GM23338 (cell line): ENCODE data around the gene ECE2. TPM values are rescaled to one million over a fixed set of nuclear protein-coding genes. Genes with fewer than 3 reads are reported as not detected.

Experiments
- ATAC-seq: fragments of 200-7000 bp; cut with Tn5 transposase; 3 replicates; pipeline ENCODE4 v1.9.1; 2020
- DNase-seq: peaks from one replicate; pipeline ENCODE4 v3.0.0-alpha.2; 2015; ENCODE audit warnings: low spot score
- H2AFZ ChIP-seq: fragments of 200-600 bp; sonication (generic); 2 replicates; pipeline ENCODE4 v1.8.0; 2016; ENCODE audit warnings: antibody characterized with exemption, mild to moderate bottlenecking, moderate library complexity
- H3F3A ChIP-seq: fragments of 200-600 bp; sonication (generic); replicated peaks from 2 replicates; pipeline ENCODE4 v1.8.0; 2017; ENCODE audit warnings: antibody characterized with exemption, mixed run types, low read depth
- H3K27ac ChIP-seq: fragments of 200-600 bp; sonication (generic); 2 replicates; pipeline ENCODE4 v1.6.1; 2016; ENCODE audit warnings: low read depth
- H3K27me3 ChIP-seq: fragments of 200-600 bp; sonication (generic); 2 replicates; pipeline ENCODE4 v1.8.0; 2016; ENCODE audit warnings: mild to moderate bottlenecking, mixed run types, moderate library complexity; ENCODE audit not compliant: insufficient read depth
- H3K36me3 ChIP-seq: fragments of 200-600 bp; sonication (generic); 2 replicates; pipeline ENCODE4 v1.8.0; 2016; ENCODE audit warnings: mild to moderate bottlenecking; ENCODE audit not compliant: insufficient read depth
- H3K4me1 ChIP-seq: fragments of 200-600 bp; sonication (generic); 2 replicates; pipeline ENCODE4 v1.8.0; 2016; ENCODE audit warnings: mild to moderate bottlenecking, moderate library complexity; ENCODE audit not compliant: insufficient read depth
- H3K4me2 ChIP-seq: fragments of 200-600 bp; sonication (generic); 2 replicates; pipeline ENCODE4 v1.7.1; 2017; ENCODE audit warnings: mixed run types
- H3K4me3 ChIP-seq: fragments of 200-600 bp; sonication (generic); 2 replicates; pipeline ENCODE4 v1.6.1; 2016; ENCODE audit warnings: mixed run types
- H3K79me2 ChIP-seq: fragments of 200-600 bp; sonication (generic); replicated peaks from 2 replicates; pipeline ENCODE4 v1.8.0; 2017; ENCODE audit warnings: mild to moderate bottlenecking; ENCODE audit not compliant: insufficient read depth
- H3K9me2 ChIP-seq: fragments of 200-600 bp; sonication (generic); 2 replicates; pipeline ENCODE4 v1.8.0; 2017; ENCODE audit not compliant: insufficient read depth
- H4K20me1 ChIP-seq: fragments of 200-600 bp; sonication (generic); replicated peaks from 2 replicates; pipeline ENCODE4 v1.8.0; 2017; ENCODE audit warnings: mild to moderate bottlenecking; ENCODE audit not compliant: insufficient read depth
- H3K27ac Mint-ChIP-seq: 2 replicates; pipeline ENCODE4 v1.8.0; 2020; ENCODE audit warnings: inconsistent platforms, mild to moderate bottlenecking, moderate library complexity, mixed read lengths
- H3K27me3 Mint-ChIP-seq: 3 replicates; pipeline ENCODE4 v1.8.0; 2022; ENCODE audit warnings: low read depth, mild to moderate bottlenecking, moderate library complexity, mixed read lengths, inconsistent platforms; ENCODE audit not compliant: insufficient read depth, poor library complexity
- H3K36me3 Mint-ChIP-seq: 3 replicates; pipeline ENCODE4 v1.8.0; 2021; ENCODE audit warnings: low read depth, mild to moderate bottlenecking, inconsistent platforms, moderate library complexity, mixed read lengths
- H3K4me1 Mint-ChIP-seq: 3 replicates; pipeline ENCODE4 v1.8.0; 2020; ENCODE audit warnings: mild to moderate bottlenecking, inconsistent platforms, mixed read lengths
- H3K4me3 Mint-ChIP-seq: 3 replicates; pipeline ENCODE4 v1.8.0; 2021; ENCODE audit warnings: moderate library complexity, mild to moderate bottlenecking, inconsistent platforms, mixed read lengths
- H3K9me3 Mint-ChIP-seq: 3 replicates; pipeline ENCODE4 v1.8.0; 2020; ENCODE audit warnings: moderate library complexity, mild to moderate bottlenecking, inconsistent platforms, mixed read lengths
- CREB1 ChIP-seq: fragments of 250-450 bp; sonication (Bioruptor Pico); IDR thresholded peaks from 2 replicates; pipeline ENCODE4 v1.5.0; 2020; ENCODE audit warnings: low read depth, mild to moderate bottlenecking, moderate library complexity
- EZH2 ChIP-seq: fragments of 200-600 bp; sonication (generic); IDR thresholded peaks from one replicate; pipeline ENCODE4 v1.8.0; 2017; ENCODE audit warnings: antibody characterized with exemption, mild to moderate bottlenecking, low read depth; ENCODE audit not compliant: unreplicated experiment
- NANOG ChIP-seq: IDR thresholded peaks from 2 replicates; pipeline ENCODE4 v1.6.1; 2016; ENCODE audit warnings: antibody characterized with exemption, borderline replicate concordance
- STAT1 ChIP-seq: IDR thresholded peaks from one replicate; pipeline ENCODE4 v1.6.1; 2016; ENCODE audit warnings: antibody characterized with exemption; ENCODE audit not compliant: unreplicated experiment
- polyA plus RNA-seq: library from polyadenylated mRNA; unstranded; fragments of >200 nt; fragmentation: Nextera tagmentation; extraction: Ambion mirVana; gene quantifications from 2 replicates; pipeline ENCODE4 v1.2.1, GENCODE V29; 2016
- total RNA-seq: library from RNA; depleted of rRNA; stranded (reverse); fragments of >200 nt; shearing (Covaris generic); gene quantifications from 2 replicates; pipeline ENCODE4 v1.2.3, GENCODE V29; 2014
- TF ChIP-seq, protein P1 (sequence below): IDR thresholded peaks from one replicate; pipeline ENCODE4 v1.6.1; 2018; ENCODE audit warnings: antibody characterized with exemption; ENCODE audit not compliant: unreplicated experiment
- TF ChIP-seq, protein P2 (sequence below): IDR thresholded peaks from 2 replicates; pipeline ENCODE4 v1.6.1; 2016; ENCODE audit warnings: antibody characterized with exemption

The ECE2 gene
- total and polyA plus RNA-seq, 2 experiments from 2014 or later: 0.24 to 0.48 TPM

DNA sequence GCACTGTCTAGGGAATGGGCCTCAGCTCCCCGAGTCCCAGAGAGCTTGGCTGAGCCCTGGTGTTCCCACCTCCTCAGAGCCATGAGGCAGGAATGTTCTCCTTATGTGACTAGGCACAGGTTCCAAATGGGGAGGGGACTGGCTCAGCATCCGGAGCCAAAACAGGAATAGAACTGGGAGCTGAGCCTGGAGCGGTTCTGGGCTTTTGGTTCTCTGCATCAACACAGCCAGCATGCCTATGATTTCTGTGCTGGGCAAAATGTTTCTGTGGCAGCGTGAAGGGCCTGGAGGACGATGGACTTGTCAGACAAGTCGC lies 61.5 kb downstream of the ECE2 start, which contains the start of gene FAM131A (continued):
- TF ChIP-seq, protein P1, sequence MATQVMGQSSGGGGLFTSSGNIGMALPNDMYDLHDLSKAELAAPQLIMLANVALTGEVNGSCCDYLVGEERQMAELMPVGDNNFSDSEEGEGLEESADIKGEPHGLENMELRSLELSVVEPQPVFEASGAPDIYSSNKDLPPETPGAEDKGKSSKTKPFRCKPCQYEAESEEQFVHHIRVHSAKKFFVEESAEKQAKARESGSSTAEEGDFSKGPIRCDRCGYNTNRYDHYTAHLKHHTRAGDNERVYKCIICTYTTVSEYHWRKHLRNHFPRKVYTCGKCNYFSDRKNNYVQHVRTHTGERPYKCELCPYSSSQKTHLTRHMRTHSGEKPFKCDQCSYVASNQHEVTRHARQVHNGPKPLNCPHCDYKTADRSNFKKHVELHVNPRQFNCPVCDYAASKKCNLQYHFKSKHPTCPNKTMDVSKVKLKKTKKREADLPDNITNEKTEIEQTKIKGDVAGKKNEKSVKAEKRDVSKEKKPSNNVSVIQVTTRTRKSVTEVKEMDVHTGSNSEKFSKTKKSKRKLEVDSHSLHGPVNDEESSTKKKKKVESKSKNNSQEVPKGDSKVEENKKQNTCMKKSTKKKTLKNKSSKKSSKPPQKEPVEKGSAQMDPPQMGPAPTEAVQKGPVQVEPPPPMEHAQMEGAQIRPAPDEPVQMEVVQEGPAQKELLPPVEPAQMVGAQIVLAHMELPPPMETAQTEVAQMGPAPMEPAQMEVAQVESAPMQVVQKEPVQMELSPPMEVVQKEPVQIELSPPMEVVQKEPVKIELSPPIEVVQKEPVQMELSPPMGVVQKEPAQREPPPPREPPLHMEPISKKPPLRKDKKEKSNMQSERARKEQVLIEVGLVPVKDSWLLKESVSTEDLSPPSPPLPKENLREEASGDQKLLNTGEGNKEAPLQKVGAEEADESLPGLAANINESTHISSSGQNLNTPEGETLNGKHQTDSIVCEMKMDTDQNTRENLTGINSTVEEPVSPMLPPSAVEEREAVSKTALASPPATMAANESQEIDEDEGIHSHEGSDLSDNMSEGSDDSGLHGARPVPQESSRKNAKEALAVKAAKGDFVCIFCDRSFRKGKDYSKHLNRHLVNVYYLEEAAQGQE: no peak
- no peak for TF ChIP-seq CREB1 (CRISPR knock-in tag)
- TF ChIP-seq, protein P2, sequence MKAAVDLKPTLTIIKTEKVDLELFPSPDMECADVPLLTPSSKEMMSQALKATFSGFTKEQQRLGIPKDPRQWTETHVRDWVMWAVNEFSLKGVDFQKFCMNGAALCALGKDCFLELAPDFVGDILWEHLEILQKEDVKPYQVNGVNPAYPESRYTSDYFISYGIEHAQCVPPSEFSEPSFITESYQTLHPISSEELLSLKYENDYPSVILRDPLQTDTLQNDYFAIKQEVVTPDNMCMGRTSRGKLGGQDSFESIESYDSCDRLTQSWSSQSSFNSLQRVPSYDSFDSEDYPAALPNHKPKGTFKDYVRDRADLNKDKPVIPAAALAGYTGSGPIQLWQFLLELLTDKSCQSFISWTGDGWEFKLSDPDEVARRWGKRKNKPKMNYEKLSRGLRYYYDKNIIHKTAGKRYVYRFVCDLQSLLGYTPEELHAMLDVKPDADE: no peak

DNA sequence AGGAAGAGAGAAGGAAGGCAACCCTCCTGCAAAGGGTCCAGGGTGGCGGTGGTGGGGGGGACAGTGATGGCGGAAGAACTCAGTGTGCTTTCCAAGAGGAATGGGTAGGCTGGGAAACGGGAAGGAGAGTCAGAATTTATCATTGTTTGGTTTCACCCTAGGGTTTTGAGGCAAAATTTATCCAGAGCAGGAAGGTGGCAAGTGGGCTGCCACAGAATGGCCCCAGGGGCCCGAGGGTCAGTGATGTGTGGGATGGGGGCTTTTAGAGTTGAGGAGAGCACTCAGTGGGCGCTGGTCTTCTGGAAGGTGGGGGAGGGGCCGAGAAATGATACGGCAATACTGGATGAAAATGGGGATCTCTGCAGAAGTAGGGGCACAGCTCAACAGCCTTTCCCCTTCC lies 62.2 kb downstream of the ECE2 start:
- TF ChIP-seq, protein P1: no peak
- TF ChIP-seq STAT1: no peak
- no peak for TF ChIP-seq EZH2
- TF ChIP-seq NANOG: no peak
- Histone ChIP-seq H3K4me1 (peaks cover 27% of the 10 kb centered on the region), H3F3A (peaks cover 36% of the 10 kb centered on the region), H3K4me2 (peak overlapping the region; percentile 90), H3K36me3 (0 out of 2 replicates have a peak, but pooled peaks cover 14% of the 10 kb centered on the region), H3K27me3 (no peaks in the 10 kb centered on the region), H4K20me1 (peaks cover 24% of the 10 kb centered on the region), H3K4me3 (peak overlapping the region; percentile 57), H2AFZ (no peak overlapping the region), H3K9me2 (no peaks in the 10 kb centered on the region), H3K27ac (peak overlapping the region; percentile 39; the same call in 1 of the 2 replicates), H3K79me2 (peaks cover 28% of the 10 kb centered on the region)
- Mint-ChIP-seq H3K9me3 (peaks cover 3% of the 10 kb centered on the region; the same call in 1 of the 3 replicates), H3K4me3 (peak overlapping the region; percentile 87), H3K27ac (peak overlapping the region; percentile 76), H3K36me3 (peaks cover 34% of the 10 kb centered on the region), H3K27me3 (peaks cover 38% of the 10 kb centered on the region), H3K4me1 (peaks cover 40% of the 10 kb centered on the region)
- DNase-seq (no peak), ATAC-seq (no peak)
